Neural progenitor cell (in vitro differentiated cells): Measurements from ENCODE around the gene NOXRED1. TPM values are rescaled to one million over a fixed set of nuclear protein-coding genes. Genes with fewer than 3 reads are reported as not detected.
A peak's percentile ranks its signal among the peaks of the same experiment; 100 is the strongest.

Experiments used
- DNase-seq: peaks from one replicate; pipeline ENCODE4 v3.0.0-alpha.2; 2016; ENCODE audit warnings: low spot score
- H2AFZ ChIP-seq: fragments of 200-600 bp; sonication (generic); replicated peaks from 2 replicates; pipeline ENCODE4 v1.6.1; 2016; ENCODE audit warnings: antibody characterized with exemption
- H3F3A ChIP-seq: fragments of 200-600 bp; sonication (generic); 2 replicates; pipeline ENCODE4 v1.6.1; 2016; ENCODE audit warnings: antibody characterized with exemption, low read depth
- H3K27ac ChIP-seq: fragments of 200-600 bp; sonication (generic); 2 replicates; pipeline ENCODE4 v1.5.1; 2016; ENCODE audit warnings: mild to moderate bottlenecking
- H3K27me3 ChIP-seq: fragments of 200-600 bp; sonication (generic); 2 replicates; pipeline ENCODE4 v1.6.1; 2016; ENCODE audit warnings: mild to moderate bottlenecking, moderate library complexity
- H3K36me3 ChIP-seq: fragments of 200-600 bp; sonication (generic); 2 replicates; pipeline ENCODE4 v1.5.1; 2016
- H3K4me1 ChIP-seq: fragments of 200-600 bp; sonication (generic); 2 replicates; pipeline ENCODE4 v1.6.1; 2016; ENCODE audit warnings: mixed run types
- H3K4me2 ChIP-seq: fragments of 200-600 bp; sonication (generic); 2 replicates; pipeline ENCODE4 v1.6.1; 2016
- H3K4me3 ChIP-seq: fragments of 200-600 bp; sonication (generic); 2 replicates; pipeline ENCODE4 v1.5.1; 2016
- H3K79me2 ChIP-seq: fragments of 200-600 bp; sonication (generic); 2 replicates; pipeline ENCODE4 v1.6.1; 2016; ENCODE audit warnings: low read depth
- H3K9ac ChIP-seq: fragments of 200-600 bp; sonication (generic); 2 replicates; pipeline ENCODE4 v1.6.1; 2016
- H3K9me3 ChIP-seq: fragments of 200-600 bp; sonication (generic); 2 replicates; pipeline ENCODE4 v1.5.1; 2016; ENCODE audit warnings: low read depth
- H4K20me1 ChIP-seq: fragments of 200-600 bp; sonication (generic); 2 replicates; pipeline ENCODE4 v1.6.1; 2016; ENCODE audit warnings: low read depth
- H3K27ac Mint-ChIP-seq: 3 replicates; pipeline ENCODE4 v1.8.0; 2021; ENCODE audit warnings: mixed read lengths
- H3K27me3 Mint-ChIP-seq: 2 replicates; pipeline ENCODE4 v1.8.0; 2022; ENCODE audit warnings: low read depth, mild to moderate bottlenecking, inconsistent platforms, moderate library complexity, mixed read lengths; ENCODE audit not compliant: insufficient read depth
- H3K36me3 Mint-ChIP-seq: 3 replicates; pipeline ENCODE4 v1.8.0; 2021; ENCODE audit warnings: mixed read lengths
- H3K4me1 Mint-ChIP-seq: 3 replicates; pipeline ENCODE4 v1.8.0; 2021; ENCODE audit warnings: mixed read lengths
- H3K4me3 Mint-ChIP-seq: 3 replicates; pipeline ENCODE4 v1.8.0; 2021; ENCODE audit warnings: mild to moderate bottlenecking, moderate library complexity, mixed read lengths
- H3K9me3 Mint-ChIP-seq: 3 replicates; pipeline ENCODE4 v1.8.0; 2020; ENCODE audit warnings: mixed read lengths
- EZH2 ChIP-seq: fragments of 200-600 bp; sonication (generic); IDR thresholded peaks from 2 replicates; pipeline ENCODE4 v1.6.1; 2017; ENCODE audit warnings: antibody characterized with exemption, mild to moderate bottlenecking, moderate library complexity
- EZH2phosphoT487 ChIP-seq: fragments of 200-600 bp; sonication (generic); IDR thresholded peaks from 2 replicates; pipeline ENCODE4 v1.6.1; 2017; ENCODE audit warnings: antibody characterized with exemption
- total RNA-seq: library from RNA; depleted of rRNA; stranded (reverse); fragments of >200 nt; gene quantifications from 2 replicates; pipeline ENCODE4 v1.2.3, GENCODE V29; 2015; ENCODE audit warnings: low replicate concordance
- TF ChIP-seq, protein P1 (sequence below): fragments of 200-600 bp; sonication (generic); IDR thresholded peaks from 2 replicates; pipeline ENCODE4 v1.5.1; 2017; ENCODE audit warnings: antibody characterized with exemption, mild to moderate bottlenecking

Gene NOXRED1
- total RNA-seq, 1 donor from 2014 or later = 0.07 TPM

DNA sequence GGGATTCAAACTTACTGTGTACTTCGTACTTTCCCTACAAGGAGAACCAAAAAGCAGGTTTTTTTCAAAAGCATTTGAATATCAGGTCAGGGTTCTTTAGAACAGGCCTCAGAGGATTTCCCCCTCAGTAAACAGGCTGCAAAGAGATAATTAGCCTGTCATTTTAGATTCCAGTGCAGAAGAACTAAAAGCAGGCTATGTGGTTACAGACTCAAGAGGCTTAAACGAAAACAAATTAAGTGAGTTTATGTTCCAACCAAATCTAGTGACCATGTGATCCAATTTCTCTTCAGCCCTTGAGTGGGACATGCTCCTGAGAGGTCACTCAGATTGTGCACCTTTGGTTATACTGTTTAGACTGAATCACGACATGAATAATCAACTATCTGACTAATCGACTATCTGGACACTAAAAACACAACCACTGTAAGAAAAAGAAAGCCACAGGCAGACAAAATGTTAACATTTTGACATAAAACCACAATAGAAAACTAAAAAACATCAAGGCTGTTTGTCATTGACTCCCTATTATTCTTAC lies 51.0 kb downstream of the NOXRED1 start:
- Mint-ChIP-seq H3K4me3 (no peak overlapping the region), H3K27ac (no peak overlapping the region)
- H3K4me2 ChIP-seq = peak overlapping the region; percentile 68

DNA sequence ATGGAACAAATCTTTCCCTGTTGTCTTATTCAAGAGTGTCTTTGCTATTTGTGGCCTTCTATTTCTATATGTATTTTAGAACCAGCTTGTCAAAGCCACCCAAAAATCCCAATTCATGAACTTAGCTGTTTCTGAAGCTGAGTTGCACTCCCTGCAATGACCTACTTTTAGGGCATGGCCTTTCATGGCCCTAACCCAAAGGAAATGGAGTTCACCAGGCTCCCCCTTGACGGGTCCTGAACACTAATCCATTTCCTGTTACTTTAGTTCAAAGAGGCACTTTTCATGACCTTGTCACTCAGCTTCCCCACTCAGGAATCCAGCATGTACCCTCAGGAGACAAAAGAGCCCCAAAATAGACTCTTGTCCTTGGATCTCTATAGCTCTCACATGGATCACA lies 54.0 kb downstream of the NOXRED1 start:
- Mint-ChIP-seq H3K4me3 (no peak overlapping the region), H3K27me3 (no peaks in the 10 kb centered on the region), H3K27ac (no peak overlapping the region), H3K36me3 (peaks cover 3% of the 10 kb centered on the region), H3K9me3 (no peaks in the 10 kb centered on the region), H3K4me1 (peaks cover 15% of the 10 kb centered on the region)
- no peak overlapping the region for H3K4me2 ChIP-seq
- H2AFZ ChIP-seq = no peak overlapping the region
- peaks cover 12% of the 10 kb centered on the region for H3F3A ChIP-seq
- no peaks in the 10 kb centered on the region for H3K9me3 ChIP-seq
- H3K27ac ChIP-seq = no peak overlapping the region
- no peak overlapping the region for H3K9ac ChIP-seq
- no peak overlapping the region for H3K4me3 ChIP-seq
- TF ChIP-seq, protein P1, sequence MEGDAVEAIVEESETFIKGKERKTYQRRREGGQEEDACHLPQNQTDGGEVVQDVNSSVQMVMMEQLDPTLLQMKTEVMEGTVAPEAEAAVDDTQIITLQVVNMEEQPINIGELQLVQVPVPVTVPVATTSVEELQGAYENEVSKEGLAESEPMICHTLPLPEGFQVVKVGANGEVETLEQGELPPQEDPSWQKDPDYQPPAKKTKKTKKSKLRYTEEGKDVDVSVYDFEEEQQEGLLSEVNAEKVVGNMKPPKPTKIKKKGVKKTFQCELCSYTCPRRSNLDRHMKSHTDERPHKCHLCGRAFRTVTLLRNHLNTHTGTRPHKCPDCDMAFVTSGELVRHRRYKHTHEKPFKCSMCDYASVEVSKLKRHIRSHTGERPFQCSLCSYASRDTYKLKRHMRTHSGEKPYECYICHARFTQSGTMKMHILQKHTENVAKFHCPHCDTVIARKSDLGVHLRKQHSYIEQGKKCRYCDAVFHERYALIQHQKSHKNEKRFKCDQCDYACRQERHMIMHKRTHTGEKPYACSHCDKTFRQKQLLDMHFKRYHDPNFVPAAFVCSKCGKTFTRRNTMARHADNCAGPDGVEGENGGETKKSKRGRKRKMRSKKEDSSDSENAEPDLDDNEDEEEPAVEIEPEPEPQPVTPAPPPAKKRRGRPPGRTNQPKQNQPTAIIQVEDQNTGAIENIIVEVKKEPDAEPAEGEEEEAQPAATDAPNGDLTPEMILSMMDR = no peak
- TF ChIP-seq EZH2 (no peak), EZH2phosphoT487 (no peak)
- no peaks in the 10 kb centered on the region for H4K20me1 ChIP-seq
- no peak for DNase-seq
- H3K36me3 ChIP-seq = no peaks in the 10 kb centered on the region
- H3K4me1 ChIP-seq = peaks cover 20% of the 10 kb centered on the region
- no peaks in the 10 kb centered on the region for H3K27me3 ChIP-seq
- peaks cover 16% of the 10 kb centered on the region for H3K79me2 ChIP-seq

More for the DNA sequence above, 51.0 kb downstream of the NOXRED1 start:
- peaks cover 7% of the 10 kb centered on the region for H3K36me3 Mint-ChIP-seq
- Histone ChIP-seq H4K20me1 (no peaks in the 10 kb centered on the region), H3K36me3 (no peaks in the 10 kb centered on the region), H3K27me3 (no peaks in the 10 kb centered on the region), H3K9ac (no peak overlapping the region), H3F3A (peaks cover 17% of the 10 kb centered on the region), H3K9me3 (no peaks in the 10 kb centered on the region), H3K79me2 (peaks cover 34% of the 10 kb centered on the region), H2AFZ (no peak overlapping the region), H3K27ac (peak overlapping the region; percentile 42), H3K4me3 (peak overlapping the region; percentile 12), H3K4me1 (peaks cover 29% of the 10 kb centered on the region)
- peak; percentile 69 for DNase-seq
- H3K27me3 Mint-ChIP-seq = no peaks in the 10 kb centered on the region
- TF ChIP-seq, protein P1 = no peak
- TF ChIP-seq EZH2phosphoT487 = no peak
- H3K9me3 Mint-ChIP-seq = no peaks in the 10 kb centered on the region
- peaks cover 32% of the 10 kb centered on the region for H3K4me1 Mint-ChIP-seq

DNA sequence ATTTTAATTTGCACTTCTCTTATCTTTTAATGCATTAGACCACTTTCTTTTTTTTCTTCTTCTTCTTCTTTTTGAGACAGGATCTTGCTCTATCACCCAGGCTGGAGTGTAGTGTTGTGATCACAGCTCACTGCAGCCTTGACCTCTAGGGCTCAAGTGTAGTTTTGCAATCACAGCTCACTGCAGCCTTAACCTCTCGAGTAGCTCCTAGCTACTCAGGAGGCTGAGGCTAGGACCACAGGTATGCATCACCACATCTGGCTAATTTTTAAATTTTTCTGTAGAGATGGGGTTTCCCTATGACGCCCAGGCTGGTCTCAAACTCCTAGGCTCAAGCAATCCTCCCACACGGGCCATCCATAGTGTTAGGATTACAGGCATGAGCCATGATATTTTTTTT lies 59.2 kb downstream of the NOXRED1 start:
- Histone ChIP-seq H3K9me3 (no peaks in the 10 kb centered on the region), H4K20me1 (peaks cover 10% of the 10 kb centered on the region), H3K4me2 (no peak overlapping the region), H3K9ac (no peak overlapping the region), H3K36me3 (no peaks in the 10 kb centered on the region), H3K79me2 (no peaks in the 10 kb centered on the region), H2AFZ (no peak overlapping the region), H3K27ac (no peak overlapping the region), H3F3A (no peaks in the 10 kb centered on the region), H3K4me1 (no peaks in the 10 kb centered on the region), H3K4me3 (no peak overlapping the region), H3K27me3 (no peaks in the 10 kb centered on the region)
- Mint-ChIP-seq H3K27me3 (no peaks in the 10 kb centered on the region), H3K4me3 (no peak overlapping the region), H3K27ac (no peak overlapping the region), H3K9me3 (peaks cover 2% of the 10 kb centered on the region), H3K36me3 (peaks cover 4% of the 10 kb centered on the region), H3K4me1 (no peaks in the 10 kb centered on the region)
- TF ChIP-seq EZH2 = no peak
- no peak for DNase-seq

DNA sequence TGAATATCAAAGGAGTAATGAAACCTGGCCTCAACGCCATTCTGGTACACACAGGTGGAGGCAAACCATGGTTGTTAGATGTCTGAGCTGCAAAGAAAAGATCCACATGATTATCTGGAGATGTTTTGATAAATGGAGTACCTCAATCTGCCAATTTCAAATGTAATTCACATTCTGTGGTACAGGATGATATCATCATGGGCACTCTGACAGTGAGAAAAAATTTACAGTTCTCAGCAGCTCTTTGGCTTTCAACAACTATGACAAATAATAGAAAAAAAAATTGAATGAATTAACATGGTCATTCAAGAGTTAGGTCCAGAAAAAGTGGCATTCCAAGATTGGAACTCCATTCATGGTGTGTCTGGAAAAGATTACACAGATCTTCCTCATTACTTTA lies 63.7 kb downstream of the NOXRED1 start:
- H3K9me3 Mint-ChIP-seq = peaks cover 2% of the 10 kb centered on the region
- Histone ChIP-seq H3K4me2 (no peak overlapping the region), H3K4me1 (no peaks in the 10 kb centered on the region), H3K9ac (no peak overlapping the region), H3K4me3 (no peak overlapping the region), H3K27ac (no peak overlapping the region), H3K9me3 (no peaks in the 10 kb centered on the region), H3K36me3 (no peaks in the 10 kb centered on the region), H4K20me1 (peaks cover 10% of the 10 kb centered on the region), H3K27me3 (no peaks in the 10 kb centered on the region), H3K79me2 (no peaks in the 10 kb centered on the region), H2AFZ (no peak overlapping the region), H3F3A (no peaks in the 10 kb centered on the region)
- H3K36me3 Mint-ChIP-seq = peaks cover 7% of the 10 kb centered on the region
- H3K27me3 Mint-ChIP-seq = no peaks in the 10 kb centered on the region
- H3K4me3 Mint-ChIP-seq = no peak overlapping the region
- TF ChIP-seq EZH2 (no peak), EZH2phosphoT487 (no peak)
- TF ChIP-seq, protein P1 = no peak
- H3K4me1 Mint-ChIP-seq = peaks cover 3% of the 10 kb centered on the region
- DNase-seq = no peak
- no peak overlapping the region for H3K27ac Mint-ChIP-seq
